Inflammatory macrophage treated with lipopolysaccharide for 1 hour (primary cell): ENCODE data around the gene EPS15.
"Not testable (repeated sequence)": the region's sequence is repeated elsewhere in the genome, so short reads cannot be mapped to it uniquely, and the experiment has no call there.

Experiments used
- DNase-seq, 2 donors: peaks; one replicate each; pipeline ENCODE4 v3.0.0-alpha.2; 2020 to 2022

Gene EPS15

DNA sequence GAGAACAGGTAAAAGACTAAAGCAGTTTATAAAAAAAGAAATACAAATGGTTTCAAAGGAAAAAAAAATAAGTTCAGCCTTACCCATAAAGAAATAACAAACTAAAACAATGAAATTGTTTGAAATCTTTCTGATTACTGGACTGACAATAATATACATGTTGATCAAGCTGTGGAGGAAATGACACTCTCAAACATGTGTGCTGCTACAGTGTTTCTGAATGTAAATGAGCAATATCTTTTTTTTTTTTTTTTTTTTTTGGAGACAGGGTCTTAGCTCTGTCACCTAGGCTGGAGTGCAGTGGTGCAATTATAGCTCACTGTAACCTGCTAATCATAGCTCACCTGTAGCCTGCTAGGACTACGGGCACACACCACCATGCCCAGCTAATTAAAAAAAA lies 6.5 kb downstream of the EPS15 start:
- DNase-seq, result no peak

DNA sequence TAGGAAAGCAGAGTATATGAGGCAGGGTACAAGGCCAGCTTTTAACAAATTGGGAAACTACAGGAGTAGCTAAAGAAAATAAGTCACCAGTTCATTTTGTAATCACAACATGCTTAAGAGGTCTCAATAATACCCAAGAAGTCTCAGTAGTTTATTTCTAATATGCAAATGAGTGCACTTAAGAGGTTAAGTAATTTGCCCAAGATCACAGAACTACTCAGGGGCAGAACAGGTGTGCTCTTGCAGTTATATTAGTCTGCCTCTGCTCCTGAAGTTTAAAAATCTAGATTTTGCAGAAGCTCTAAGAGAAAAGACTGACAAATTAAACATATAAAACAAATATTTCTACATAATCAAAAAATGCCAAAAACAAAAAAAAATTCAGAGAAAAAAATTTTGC lies 6.9 kb downstream of the EPS15 start:
- no peak for DNase-seq

DNA sequence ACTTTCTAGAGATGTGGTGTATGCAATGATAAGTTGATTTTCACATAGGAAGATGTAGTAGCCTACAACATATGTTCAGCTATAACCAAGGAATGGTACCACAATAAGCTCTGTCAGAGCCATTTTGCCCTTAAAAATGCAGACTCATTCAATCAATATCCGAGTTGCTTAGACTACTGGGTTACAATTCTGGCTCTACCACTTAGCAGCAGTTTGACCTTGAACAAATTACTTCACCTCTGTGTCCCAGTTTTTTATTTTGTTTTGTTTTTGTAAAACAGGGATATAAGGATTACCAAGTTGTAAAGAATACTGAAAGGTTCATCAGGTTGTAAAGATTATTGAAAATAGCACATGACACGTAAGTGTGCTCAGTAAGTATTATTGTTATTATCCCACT lies 9.3 kb downstream of the EPS15 start:
- no peak for DNase-seq

DNA sequence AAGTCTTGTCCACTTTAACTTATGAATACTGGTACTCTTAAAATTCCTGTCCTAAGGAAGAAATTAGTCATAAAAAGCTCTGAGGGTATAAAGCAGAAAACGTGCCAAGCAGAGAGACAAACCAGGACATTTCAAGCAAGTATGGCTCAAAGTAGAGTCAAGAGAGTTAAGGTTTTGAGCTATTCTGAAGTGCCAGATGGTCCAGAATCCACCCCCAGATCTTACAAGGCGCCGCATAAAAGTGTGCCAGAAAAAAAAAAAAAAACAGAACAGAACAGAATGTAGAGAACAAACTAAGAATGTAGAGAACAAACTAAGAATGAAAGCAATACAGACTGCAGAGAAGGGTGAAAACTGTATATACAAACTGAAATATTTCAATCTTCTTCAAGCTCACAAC lies 12.5 kb downstream of the EPS15 start:
- no peak for DNase-seq

DNA sequence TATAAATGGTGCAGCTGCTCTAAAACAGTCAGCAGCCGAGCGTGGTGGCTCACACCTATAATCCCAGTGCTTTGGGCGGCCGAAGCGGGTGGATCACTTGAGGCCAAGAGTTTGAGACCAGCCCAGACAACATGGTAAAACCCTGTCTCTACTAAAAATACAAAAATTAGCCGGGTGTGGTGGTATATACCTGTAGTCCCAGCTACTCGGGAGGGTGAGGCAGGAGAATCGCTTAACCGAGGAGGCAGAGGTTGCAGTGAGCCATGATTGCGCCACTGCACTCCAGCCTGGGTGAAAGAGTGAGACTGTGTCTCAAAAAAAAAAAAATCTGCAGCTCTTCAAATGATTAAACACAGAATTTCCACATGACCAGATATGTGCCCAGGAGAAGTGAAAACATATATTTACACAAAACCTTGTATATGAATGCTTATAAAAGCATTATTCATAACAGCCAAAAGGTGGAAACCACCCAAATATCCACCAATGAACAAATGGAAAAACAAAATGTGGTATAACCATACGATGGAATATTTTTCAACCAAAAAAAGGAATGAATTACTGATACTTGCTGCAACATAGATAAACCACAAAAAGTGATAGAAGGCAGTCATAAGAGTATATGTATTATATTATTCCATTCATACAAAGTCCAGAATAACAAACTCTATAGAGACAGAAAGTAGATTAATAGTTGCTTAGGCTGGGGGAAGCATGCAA lies 14.1 kb downstream of the EPS15 start:
- DNase-seq, result no peak

DNA sequence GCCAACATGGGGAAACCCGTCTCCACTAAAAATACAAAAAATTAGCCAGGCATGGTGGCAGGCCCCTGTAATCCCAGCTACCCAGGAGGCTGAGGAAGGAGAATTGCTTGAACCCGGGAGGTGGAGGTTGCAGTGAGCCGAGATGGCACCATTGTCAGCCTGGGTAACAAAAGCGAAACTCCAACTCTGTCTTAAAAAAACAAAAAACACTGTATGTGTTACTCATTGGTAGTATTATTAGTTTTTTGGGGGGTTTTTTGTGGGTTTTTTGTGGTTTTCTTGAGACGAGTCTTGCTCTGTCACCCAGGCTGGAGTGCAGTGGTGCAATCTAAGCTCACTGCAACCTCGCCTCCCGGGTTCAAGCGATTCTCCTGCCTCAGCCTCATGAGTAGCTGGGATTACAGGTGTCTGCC lies 17.8 kb downstream of the EPS15 start:
- peak; percentile 63 to 78 for DNase-seq

DNA sequence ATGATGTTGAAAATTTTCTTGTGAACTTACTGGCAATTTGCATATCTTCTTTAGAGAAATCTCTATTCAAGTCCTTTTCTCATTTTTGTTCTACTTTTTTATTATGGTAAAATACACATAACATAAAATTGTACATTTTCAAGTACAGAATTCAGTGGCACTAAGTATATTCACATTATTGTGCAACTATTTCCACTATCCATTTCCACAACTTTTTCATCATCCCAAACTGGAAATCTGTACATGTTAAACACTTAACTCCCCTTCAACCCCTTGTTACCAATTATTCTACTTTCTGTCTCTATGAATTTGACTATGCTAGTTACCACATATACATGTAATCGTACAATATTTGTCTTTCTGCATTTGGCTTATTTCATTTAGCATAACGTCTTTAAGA lies 19.4 kb downstream of the EPS15 start:
- DNase-seq, result no peak

DNA sequence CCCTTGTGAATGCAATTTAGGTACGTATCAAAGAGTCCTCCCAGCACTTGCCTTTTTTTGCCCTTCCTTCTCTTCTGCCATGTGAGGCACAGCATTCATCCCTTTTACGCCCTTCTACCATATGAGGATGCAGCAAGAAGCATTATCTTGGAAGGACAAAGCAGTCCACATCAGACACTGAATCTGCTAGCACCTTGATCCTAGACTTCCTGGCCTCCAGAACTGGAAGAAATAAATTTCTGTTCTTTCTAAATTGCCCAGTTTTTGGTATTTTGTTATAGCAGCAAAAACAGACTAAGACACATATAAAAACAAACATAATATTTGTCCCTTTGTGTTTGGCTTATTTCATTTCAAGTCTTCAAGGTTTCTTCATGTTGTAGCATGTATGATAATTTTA lies 20.1 kb downstream of the EPS15 start:
- no peak for DNase-seq

DNA sequence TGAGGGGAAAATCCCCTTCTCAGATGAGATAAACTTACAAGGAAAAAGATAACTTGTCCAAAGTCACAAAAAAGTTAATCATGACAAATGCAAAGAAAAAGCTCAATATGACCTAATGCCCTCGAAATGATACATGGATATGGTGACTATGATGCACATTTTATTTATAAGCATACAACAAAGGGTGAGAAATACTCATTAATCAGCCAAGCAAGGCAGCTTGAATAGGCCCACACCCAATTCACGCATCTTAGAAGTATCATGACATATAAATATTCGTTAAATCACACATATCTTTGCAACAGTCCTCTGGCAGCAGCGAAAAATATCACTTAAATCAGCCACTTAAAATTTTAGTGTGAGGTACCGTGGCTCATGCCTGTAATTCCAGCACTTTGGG lies 21.7 kb downstream of the EPS15 start:
- DNase-seq, result no peak

DNA sequence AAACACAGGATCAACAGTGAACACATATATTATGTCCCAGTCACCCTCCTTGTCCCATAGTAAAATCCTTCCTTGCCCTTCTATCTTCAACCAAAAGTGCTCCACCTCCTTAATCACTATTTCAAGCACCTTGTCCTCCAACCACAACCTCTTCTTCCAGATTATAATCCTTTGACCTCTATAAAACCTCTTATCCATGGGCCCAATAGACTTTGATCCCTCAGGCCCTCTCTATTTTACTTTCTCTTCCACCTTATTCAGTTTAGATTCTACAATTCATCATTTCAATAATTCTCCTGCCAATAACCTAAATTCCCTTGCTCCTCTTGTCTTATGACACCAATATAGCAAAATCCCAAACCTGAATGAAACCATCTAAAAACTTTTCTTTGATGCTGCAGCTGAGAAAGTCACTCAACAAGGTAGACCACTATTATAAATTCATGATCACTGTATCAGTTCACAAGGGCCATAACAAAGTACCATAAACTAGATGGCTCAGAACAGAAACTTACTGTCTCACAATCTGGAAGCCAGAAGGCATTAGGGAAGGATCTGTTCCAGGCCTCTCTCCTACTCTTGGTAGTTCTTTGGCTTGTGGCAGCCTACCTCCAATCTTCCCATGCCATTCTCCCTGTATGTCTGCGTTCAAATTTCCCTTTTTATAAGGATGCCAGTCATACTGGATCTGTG lies 24.8 kb downstream of the EPS15 start:
- DNase-seq, result no peak

DNA sequence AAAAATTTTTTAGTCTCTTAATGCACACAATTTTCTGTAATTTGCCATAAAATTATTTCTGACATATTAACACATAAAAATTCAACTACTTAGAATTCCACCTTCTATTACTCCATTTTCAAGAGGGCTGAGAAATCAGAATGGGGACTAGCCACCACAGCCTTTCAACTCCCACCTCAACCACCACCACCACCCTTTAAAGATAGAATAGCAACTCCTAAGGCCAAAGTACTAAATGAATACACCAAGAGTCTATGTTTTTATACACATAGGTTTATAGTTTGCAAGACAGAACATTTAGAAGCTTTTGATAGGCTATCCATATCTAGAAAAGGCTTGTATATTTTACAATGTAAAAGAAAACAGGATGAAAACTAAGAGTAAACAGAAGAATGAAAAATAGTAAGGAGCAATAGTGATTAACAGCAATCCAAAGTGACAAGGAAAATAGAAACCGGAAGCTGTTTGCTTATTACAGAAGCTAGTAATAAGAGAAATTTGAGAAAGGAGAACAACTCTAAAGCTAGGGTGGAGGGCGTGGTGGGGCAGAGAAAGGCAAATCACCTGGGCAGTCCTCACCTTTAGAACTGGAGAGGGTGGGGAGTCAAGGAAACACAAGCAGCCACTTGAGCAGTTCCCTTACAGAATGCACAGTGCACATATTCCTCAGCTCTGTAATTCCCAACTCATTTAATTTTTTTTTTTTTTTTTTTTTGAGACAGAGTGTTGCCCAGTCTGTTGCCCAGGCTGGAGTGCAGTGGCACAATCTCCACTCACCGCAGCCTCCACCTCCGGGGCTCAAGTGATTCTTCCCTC lies 27.7 kb downstream of the EPS15 start:
- DNase-seq, result peak; percentile 48 to 58

DNA sequence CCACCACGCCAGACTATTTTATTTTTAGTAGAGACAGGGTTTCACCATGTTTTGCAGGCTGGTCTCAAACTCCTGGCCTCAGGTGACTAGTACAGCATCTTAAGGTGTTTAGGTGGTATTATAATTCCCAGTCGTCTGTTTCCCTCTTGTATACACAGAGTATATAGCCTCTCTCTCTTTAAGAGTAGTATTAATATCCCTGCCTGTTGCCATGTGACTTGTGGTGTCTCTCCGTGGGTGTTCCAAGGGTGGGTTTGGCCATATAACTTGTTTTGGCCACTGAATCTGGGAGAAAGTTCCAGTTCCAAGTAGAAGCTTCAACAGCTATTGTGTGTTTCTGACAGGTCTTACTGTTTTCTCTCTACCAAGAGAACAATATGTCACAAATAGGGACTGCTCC lies 29.6 kb downstream of the EPS15 start:
- DNase-seq, result no peak

DNA sequence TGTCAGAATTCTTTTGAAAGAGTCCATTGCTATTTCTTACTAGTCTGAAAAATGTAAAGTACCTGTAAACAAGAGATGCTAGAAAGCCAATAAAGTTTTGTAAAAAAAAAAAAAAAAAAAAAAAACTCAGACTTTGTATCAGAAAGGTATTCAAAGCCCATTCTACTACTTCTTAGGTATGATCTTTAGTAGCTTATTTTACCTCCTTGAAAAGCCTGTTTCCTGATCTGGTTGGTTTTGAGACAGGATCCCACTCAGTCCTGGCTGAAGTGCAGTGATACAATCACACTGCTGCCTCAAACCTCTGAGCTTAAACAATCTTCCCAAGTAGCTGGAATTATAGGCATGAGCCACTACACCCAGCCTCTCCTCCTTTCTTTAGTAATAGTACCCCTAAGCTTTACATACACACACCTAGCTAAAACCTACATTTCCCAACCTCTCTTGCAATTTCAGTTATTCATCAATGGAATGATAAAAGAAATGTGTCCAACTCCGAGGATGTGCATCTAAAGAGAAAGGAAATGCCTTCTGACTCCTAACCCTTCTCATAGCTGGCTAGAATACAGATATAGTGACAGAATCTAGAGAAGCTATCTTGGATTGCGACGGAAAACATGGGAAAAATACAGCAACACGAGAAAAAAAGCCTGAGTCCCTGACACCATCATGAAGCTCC lies 30.6 kb downstream of the EPS15 start:
- no peak for DNase-seq

DNA sequence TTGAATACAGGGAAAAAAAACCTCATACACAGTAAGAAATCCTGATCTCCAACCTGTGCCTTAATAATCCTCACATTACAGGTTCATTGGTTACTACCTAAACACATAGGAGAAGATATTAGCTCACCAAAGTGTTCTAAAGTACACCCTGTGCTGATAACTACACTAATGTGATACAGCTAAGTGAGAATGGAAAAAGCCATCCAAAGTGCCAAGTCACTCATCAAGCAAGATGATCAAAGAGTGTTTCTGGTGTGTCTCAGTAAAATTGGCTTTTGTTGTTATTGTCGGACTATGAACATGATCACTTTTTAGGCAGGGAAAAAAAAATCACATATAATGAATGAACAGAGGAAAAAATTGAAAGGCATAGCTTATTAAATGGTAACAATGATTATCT lies 31.4 kb downstream of the EPS15 start:
- no peak for DNase-seq

DNA sequence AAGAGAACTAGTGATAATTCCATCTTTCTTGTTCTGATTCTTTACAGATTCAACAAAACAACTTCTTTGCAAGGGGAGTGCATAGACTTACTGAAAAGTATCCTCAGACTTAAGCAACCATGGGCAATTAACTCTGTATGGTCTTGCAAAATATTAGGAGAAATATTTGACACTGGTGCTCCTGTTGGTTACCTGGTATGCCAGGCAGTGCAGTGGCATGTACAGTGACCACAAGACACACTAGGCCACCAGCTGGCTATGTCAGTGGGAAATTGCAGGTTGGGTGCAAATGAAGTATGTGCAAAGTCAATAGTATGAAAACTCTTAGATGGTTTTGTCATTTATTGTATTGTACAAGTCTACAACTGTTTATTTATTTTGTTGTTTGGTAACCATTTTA lies 34.5 kb downstream of the EPS15 start:
- DNase-seq, result no peak

DNA sequence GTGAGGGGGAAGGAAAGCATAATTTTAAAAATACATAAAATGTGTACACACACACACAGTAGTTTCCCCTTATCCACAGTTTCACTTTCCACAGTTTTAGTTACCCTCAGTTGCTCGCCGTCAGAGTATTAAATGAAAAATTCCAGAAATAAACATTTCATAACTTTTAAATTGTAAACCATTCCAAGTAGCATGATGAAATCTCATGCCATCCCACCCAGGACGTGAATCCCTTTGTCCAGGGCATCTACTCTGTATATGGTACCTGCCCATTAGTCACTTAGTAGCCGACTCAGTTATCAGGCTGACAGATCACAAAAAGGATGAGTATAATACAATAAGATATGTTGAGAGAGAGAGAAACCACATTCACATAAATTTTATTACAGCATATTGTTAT lies 36.2 kb downstream of the EPS15 start:
- DNase-seq, result no peak

DNA sequence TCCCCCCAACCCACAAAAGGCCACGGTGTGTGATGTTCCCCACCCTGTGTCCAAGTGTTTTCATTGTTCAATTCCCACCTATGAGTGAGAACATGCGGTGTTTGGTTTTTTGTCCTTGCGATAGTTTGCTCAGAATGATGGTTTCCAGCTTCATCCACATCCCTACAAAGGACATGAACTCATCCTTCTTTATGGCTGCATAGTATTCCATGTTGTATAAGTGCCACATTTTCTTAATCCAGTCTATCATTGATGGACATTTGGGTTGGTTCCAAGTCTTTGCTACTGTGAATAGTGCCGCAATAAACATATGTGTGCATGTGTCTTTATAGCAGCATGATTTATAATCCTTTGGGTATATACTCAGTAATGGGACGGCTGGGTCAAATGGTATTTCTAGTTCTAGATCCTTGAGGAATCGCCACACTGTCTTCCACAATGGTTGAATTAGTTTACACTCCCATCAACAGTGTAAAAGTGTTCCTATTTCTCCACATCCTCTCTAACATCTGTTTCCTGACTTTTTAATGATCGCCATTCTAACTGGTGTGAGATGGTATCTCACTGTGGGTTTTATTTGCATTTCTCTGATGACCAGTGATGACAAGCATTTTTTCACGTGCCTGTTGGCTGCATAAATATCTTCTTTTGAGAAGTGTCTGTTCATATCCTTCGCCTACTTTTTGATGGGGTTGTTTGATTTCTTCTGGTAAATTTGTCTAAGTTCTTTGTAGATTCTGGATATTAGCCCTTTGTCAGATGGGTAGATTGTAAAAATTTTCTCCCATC lies 44.0 kb downstream of the EPS15 start:
- DNase-seq, result not testable (repeated sequence)

DNA sequence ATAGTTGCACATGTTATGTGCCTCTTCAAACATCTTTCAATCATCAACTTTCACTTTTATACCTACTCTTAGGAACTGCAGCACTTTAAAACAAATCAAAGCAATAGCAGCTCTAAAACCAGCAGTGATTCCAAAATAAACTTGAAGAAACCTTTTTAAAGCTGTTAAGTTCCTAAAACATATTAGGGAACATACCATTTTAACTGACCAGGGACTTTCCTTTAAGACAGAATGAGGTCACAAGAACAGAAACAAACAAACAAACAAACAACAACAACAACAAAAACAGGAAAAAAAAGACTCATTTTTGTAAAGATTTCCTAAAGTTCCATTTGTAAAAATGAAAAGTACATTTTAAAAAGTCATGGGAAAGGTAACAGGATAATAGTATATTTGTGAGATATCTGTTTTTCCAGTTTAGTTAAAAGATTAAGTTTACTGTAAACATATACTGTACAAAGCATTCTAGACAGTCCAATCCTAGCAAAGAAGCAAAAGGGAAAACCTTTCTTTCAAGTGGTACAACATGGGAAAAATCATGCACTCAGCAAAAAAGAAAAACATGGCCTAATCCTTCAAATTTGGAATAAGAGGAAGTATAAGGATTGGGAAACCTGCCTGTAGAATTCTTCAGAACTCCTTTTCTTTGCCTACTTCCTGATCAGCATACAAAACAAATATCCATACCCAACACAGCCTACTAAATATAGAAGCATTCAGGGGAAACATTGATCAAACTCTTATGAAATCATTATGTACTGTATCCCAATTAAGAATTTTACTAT lies 45.5 kb downstream of the EPS15 start:
- DNase-seq, result peak; percentile 66 to 67

DNA sequence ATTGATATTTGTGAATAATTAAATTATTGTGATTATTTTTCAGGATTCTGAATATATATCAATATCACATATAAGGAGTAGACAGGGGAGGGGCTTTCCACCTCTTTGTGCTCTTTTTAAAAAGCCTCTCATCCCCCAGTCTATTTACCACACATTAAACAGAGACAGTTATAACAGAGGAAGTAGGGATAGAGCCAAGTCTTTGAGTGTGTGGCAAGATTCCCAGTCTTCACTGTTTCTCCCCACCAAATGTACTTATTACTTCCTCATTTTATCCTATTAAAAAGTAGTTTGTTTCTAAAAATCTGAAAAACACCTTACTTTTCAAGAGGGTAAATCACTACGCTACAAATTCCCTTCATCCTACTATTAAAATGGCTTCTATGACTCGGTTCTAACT lies 46.7 kb downstream of the EPS15 start:
- peak; percentile 35 to 38 for DNase-seq

DNA sequence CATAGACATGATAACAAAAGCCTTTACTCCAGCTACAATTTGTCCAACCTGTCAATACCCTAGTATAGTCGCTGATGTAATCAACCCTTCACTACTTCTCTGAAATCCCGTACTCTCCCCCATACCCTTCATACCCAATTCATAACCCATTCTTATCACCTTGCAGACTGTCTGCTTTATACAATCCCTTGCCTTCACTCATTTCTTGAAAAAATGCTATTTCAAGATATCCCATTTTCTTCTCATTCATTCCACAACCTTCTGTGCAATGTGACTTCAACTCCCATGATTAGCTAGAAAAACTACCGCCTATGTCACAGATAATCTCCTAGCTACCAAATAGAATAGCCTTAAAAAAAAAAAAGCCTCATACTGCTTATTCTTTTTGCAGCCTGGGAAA lies 49.5 kb downstream of the EPS15 start:
- DNase-seq, result no peak

DNA sequence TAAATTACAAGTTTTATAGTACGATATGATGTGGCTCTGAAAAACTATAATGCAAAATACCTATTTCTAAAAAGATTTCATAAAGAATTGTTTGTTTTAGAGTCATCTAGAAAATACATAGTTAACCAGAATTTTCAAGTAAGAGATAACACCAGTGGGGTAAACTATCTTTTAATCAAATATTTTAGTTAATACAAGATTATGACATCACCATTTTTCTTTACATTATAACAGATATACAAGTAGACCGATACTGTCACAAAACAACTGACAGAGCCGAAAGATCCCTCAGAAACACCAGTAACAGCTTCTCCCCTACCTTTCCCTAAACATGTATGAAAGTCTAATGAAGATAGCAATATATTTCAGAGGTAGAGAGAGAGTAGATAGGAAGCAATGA lies 54.2 kb downstream of the EPS15 start:
- no peak for DNase-seq

DNA sequence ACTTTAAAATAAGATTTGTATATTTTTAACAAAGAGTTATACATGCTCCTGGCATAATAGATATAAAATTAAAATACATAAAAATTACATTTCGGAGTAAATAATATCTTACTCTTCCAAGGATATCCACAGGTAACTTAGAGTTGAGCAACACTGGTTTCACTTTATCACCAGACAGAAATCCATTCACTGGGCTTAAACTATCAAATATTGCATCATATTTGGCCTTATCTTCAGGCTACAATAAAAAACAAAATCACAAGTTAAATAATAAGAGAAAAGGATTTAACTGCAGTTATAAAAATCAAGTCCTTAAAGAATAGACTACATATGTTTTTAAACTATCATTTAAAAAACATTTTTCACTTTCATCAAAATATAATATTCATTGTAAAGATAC lies 55.5 kb downstream of the EPS15 start:
- no peak for DNase-seq
